Peyer's patch (tissue), 4 donors: Measurements from ENCODE around the gene KIRREL1. TPM values are rescaled to one million over a fixed set of nuclear protein-coding genes. Genes with fewer than 3 reads are reported as not detected.

ENCODE experiments used
- DNase-seq, 3 donors: peaks; one replicate each; pipeline ENCODE4 v3.0.0-alpha.2; 2017 to 2019
- H3K27ac ChIP-seq, 4 donors: fragments of 200-600 bp; sonication (generic); one replicate each; pipeline ENCODE4 v1.5.1; 2016 to 2019
- H3K27me3 ChIP-seq, 2 donors: fragments of 200-600 bp; sonication (generic); one replicate each; pipeline ENCODE4 v1.5.1; 2019
- H3K36me3 ChIP-seq, 3 donors: fragments of 200-600 bp; sonication (generic); one replicate each; pipeline ENCODE4 v1.5.1; 2016 to 2019
- H3K4me1 ChIP-seq, 4 donors: fragments of 200-600 bp; sonication (generic); one replicate each; pipeline ENCODE4 v1.5.1; 2016 to 2019
- H3K4me3 ChIP-seq, 4 donors: fragments of 200-600 bp; sonication (generic); 1 replicate in 3 of 4; 2 replicates in 1 of 4; pipeline ENCODE4 v1.5.1; 2016 to 2019; ENCODE audit warnings: mild to moderate bottlenecking in 1 of 4
- H3K9me3 ChIP-seq, 4 donors: fragments of 200-600 bp; sonication (generic); one replicate each; pipeline ENCODE4 v1.5.1; 2016 to 2019; ENCODE audit warnings: mild to moderate bottlenecking in 1 of 4
- CTCF ChIP-seq, 6 experiments: fragments of 450-650 bp in 4 of 6; fragments of 200-600 bp in 2 of 6; sonication (generic) in 1 of 6; IDR thresholded peaks; one replicate each; pipeline ENCODE4 v1.5.1; 2017 to 2019; ENCODE audit warnings: antibody characterized with exemption in 6 of 6, mild to moderate bottlenecking in 3 of 6, moderate library complexity in 1 of 6
- POLR2A ChIP-seq, 2 donors: fragments of 450-650 bp; IDR thresholded peaks; one replicate each; pipeline ENCODE4 v1.5.1; 2017; ENCODE audit warnings: antibody characterized with exemption in 2 of 2, mild to moderate bottlenecking in 2 of 2, moderate library complexity in 2 of 2
- total RNA-seq, 4 donors: library from RNA; depleted of rRNA; stranded (reverse); fragments of >200 nt; gene quantifications; one replicate each; pipeline ENCODE4 v1.1.0, GENCODE V29; 2016

Gene KIRREL1
- total RNA-seq, 4 donors from 2014 or later: 2.8 to 29.7 (median 11.1) TPM

- DNase-seq: no peak
- Histone ChIP-seq H3K36me3 (no peaks in the 10 kb centered on the region), H3K27ac (peak overlapping the region; percentile 52 to 80 (median 64)), H3K4me1 (peaks cover 0 to 28% (median 4%) of the 10 kb centered on the region in 4 donors), H3K9me3 (no peaks in the 10 kb centered on the region), H3K4me3 (no peak overlapping the region), H3K27me3 (no peaks in the 10 kb centered on the region)
- no peak for TF ChIP-seq CTCF (IDR thresholded peaks at IDR 0.05)
- TF ChIP-seq POLR2A (IDR thresholded peaks at IDR 0.05): no peak
Observed at GRCh38 chr1:158008630-158009029, 15.2 kb downstream of the KIRREL1 start.

DNA sequence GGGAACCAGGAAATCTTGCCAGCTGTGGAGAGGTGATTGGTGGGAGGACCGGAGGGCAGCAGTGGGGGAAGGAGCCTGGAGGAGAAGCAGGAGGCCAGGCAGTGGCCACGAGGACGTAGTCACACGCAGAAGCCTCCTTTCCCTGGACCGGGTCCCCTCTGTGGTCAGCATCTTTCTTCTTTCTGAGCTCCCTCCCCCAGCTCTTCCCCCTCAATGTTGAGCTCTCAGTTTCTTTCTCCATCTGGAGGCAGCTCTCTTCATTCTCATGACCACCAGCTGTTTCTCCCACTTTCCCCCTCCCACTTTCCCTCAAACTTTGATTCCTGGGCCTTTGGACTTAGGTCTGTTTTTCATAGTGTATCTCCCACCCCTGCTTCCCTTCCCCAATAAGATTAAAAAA lies 18.3 kb downstream of the KIRREL1 start:
- peaks cover 0 to 23% (median 4%) of the 10 kb centered on the region in 4 donors for H3K4me1 ChIP-seq

GRCh38 chr1:158013840-158014730 lies 20.6 kb downstream of the KIRREL1 start:
- Histone ChIP-seq H3K9me3 (no peaks in the 10 kb centered on the region), H3K4me3 (no peak overlapping the region), H3K27ac (peak overlapping the region in 2 of 4 donors; percentile 35 to 54), H3K4me1 (peaks cover 0 to 19% (median 4%) of the 10 kb centered on the region in 4 donors), H3K27me3 (no peaks in the 10 kb centered on the region), H3K36me3 (no peaks in the 10 kb centered on the region)
- TF ChIP-seq POLR2A (IDR thresholded peaks at IDR 0.05): no peak
- no peak for TF ChIP-seq CTCF (IDR thresholded peaks at IDR 0.05)
- DNase-seq: no peak

More for the DNA sequence above, 18.3 kb downstream of the KIRREL1 start:
- Histone ChIP-seq H3K9me3 (no peaks in the 10 kb centered on the region), H3K27ac (peak overlapping the region; percentile 60 to 85 (median 72)), H3K27me3 (no peaks in the 10 kb centered on the region), H3K36me3 (no peaks in the 10 kb centered on the region), H3K4me3 (no peak overlapping the region)
- no peak for TF ChIP-seq POLR2A (IDR thresholded peaks at IDR 0.05)
- TF ChIP-seq CTCF (IDR thresholded peaks at IDR 0.05): no peak
- DNase-seq: no peak

DNA sequence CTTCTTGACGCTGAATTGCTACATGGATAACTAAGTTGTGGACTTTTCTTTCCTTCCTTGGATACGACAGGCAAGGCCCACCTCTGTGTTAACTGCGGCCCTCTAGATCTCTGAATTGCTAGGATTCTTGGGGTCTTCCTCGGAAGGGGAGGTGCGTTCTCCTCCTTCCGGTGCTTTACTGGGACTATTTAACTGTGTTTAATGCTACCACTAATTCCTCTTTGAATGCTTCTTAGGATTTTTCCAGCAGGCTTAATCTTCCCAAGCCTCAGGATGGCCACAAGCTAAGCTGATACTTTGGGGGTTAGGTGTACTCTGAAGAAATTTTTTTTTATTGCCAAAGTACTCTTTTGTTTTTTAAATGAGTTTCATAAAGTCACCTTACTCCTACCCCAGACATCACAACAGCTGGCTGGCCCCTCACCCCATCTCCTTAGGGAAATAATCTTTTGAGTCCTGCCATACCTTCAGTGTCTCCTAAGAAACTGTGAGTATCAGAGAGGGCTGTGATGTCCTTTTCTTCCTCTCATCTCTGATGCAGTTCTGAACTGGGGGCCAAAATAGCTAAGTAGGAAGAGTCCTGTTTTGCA lies 21.4 kb downstream of the KIRREL1 start:
- Histone ChIP-seq H3K4me3 (no peak overlapping the region), H3K4me1 (peaks cover 0 to 23% (median 1%) of the 10 kb centered on the region in 4 donors), H3K9me3 (no peaks in the 10 kb centered on the region), H3K27ac (peak overlapping the region in 1 of 4 donors; percentile 54), H3K36me3 (no peaks in the 10 kb centered on the region), H3K27me3 (no peaks in the 10 kb centered on the region)
- DNase-seq: no peak
- no peak for TF ChIP-seq POLR2A (IDR thresholded peaks at IDR 0.05)
- no peak for TF ChIP-seq CTCF (IDR thresholded peaks at IDR 0.05)

DNA sequence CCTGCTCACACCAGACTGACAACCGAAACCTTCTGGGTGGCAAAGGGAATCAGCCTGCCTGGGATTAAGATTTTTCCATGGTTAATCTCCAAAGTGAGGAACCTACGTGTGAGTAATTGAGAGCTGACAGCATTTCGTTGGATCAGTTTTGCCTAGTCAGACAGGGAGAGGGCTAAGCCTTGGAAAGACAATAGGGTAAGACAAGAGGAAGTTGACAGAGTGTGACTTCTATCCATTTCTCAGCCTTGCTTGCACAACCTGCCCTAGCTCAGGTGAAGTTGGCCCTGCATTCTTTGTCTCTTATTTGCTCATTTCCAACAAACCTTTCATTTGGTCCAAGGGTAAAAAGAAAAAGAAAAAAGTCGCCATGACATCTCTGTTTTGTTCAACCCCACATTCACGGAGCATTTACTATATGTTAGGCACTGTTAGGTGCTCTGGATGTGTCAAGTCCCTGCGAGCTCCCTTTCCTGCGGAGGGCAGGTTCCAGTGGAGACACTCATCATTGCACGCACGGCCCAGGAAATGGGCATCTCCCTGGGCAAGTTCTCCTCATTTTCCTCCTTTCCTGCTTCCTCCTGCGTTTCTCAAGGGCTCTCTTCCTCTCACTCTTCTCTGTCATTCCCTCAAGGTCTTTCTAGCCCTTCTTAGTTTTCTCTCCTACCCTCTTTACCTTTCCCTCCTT lies 23.3 kb downstream of the KIRREL1 start:
- DNase-seq: no peak
- H3K36me3 ChIP-seq: no peaks in the 10 kb centered on the region
- H3K4me1 ChIP-seq: peaks cover 0 to 29% (median 1%) of the 10 kb centered on the region in 4 donors
- no peak overlapping the region for H3K4me3 ChIP-seq
- H3K9me3 ChIP-seq: no peaks in the 10 kb centered on the region
- no peak for TF ChIP-seq CTCF (IDR thresholded peaks at IDR 0.05)
- TF ChIP-seq POLR2A (IDR thresholded peaks at IDR 0.05): no peak
- H3K27me3 ChIP-seq: no peaks in the 10 kb centered on the region
- peak overlapping the region in 1 of 4 donors; percentile 84 for H3K27ac ChIP-seq
